Gastrocnemius medialis (tissue), 4 donors: Measurements from ENCODE around the gene TOB2.
A peak's percentile ranks its signal among the peaks of the same experiment; 100 is the strongest.

ENCODE experiments used
- CTCF ChIP-seq, 5 experiments: fragments of 450-650 bp in 3 of 5; fragments of 200-600 bp in 2 of 5; sonication (generic) in 2 of 5; IDR thresholded peaks in 4 of 5; conservative IDR thresholded peaks in 1 of 5; 1 replicate in 4 of 5; 2 replicates in 1 of 5; pipeline ENCODE4 v1.5.1; 2016 to 2019; ENCODE audit warnings: antibody characterized with exemption in 5 of 5, mild to moderate bottlenecking in 3 of 5, moderate library complexity in 3 of 5
- POLR2A ChIP-seq, 2 donors: fragments of 450-650 bp; IDR thresholded peaks; one replicate each; pipeline ENCODE4 v1.6.1; 2017; ENCODE audit warnings: antibody characterized with exemption in 2 of 2, mild to moderate bottlenecking in 2 of 2, moderate library complexity in 2 of 2

- no peak for TF ChIP-seq CTCF (IDR thresholded peaks at IDR 0.05 in 4 of 5, conservative IDR thresholded peaks at IDR 0.05 in 1 of 5)
- peak in 1 of 2 donors; percentile 24 for TF ChIP-seq POLR2A (IDR thresholded peaks at IDR 0.05)
Observed at GRCh38 chr22:41481131-41481830, 34.7 kb upstream of the TOB2 start.
